H1 (cell line): ENCODE data around the gene SLC7A6OS. TPM values are rescaled to one million over a fixed set of nuclear protein-coding genes. Genes with fewer than 3 reads are reported as not detected.

Experiments used
- BACH1 ChIP-seq: IDR thresholded peaks from 2 replicates; pipeline ENCODE4 v1.6.1; 2012; ENCODE audit warnings: low read length, improper control_type of control experiment
- CHD1 ChIP-seq: IDR thresholded peaks from 2 replicates; pipeline ENCODE4 v1.6.1; 2012; ENCODE audit warnings: low read depth, low read length, improper control_type of control experiment
- GABPA ChIP-seq: IDR thresholded peaks from 2 replicates; pipeline ENCODE4 v1.6.1; 2011; ENCODE audit warnings: mild to moderate bottlenecking, low read length, moderate library complexity, borderline replicate concordance; ENCODE audit not compliant: insufficient read depth
- GTF2F1 ChIP-seq: IDR thresholded peaks from 2 replicates; pipeline ENCODE4 v1.6.1; 2012; ENCODE audit warnings: low read depth, low read length, improper control_type of control experiment, borderline replicate concordance
- HDAC2 ChIP-seq, 2 experiments: fragments of 300-600 bp in 1 of 2; sonication (generic) in 1 of 2; IDR thresholded peaks; 2 replicates each; pipeline ENCODE4 v1.6.1; 2011 to 2012; ENCODE audit warnings: low read depth in 2 of 2, low read length in 2 of 2, mild to moderate bottlenecking in 2 of 2, moderate library complexity in 2 of 2, borderline replicate concordance in 1 of 2, inconsistent platforms in 1 of 2
- JUND ChIP-seq: IDR thresholded peaks from 2 replicates; pipeline ENCODE4 v1.6.1; 2011; ENCODE audit warnings: mild to moderate bottlenecking, improper control_type of control experiment, low read length
- POU5F1 ChIP-seq: IDR thresholded peaks from 2 replicates; pipeline ENCODE4 v1.6.1; 2011; ENCODE audit warnings: low read depth, mild to moderate bottlenecking, low read length, moderate library complexity
- SIN3A ChIP-seq, 2 experiments: IDR thresholded peaks in 1 of 2; conservative IDR thresholded peaks in 1 of 2; 2 replicates each; pipeline ENCODE4 v1.6.1; 2011 to 2012; ENCODE audit warnings: low read length in 2 of 2, improper control_type of control experiment in 1 of 2, low read depth in 1 of 2, mild to moderate bottlenecking in 1 of 2
- SIRT6 ChIP-seq: IDR thresholded peaks from one replicate; pipeline ENCODE4 v1.7.1; 2012; ENCODE audit warnings: low read length, inconsistent platforms
- polyA plus RNA-seq, 7 experiments: library from polyadenylated mRNA; depleted of rRNA in 3 of 7; stranded (reverse) in 5 of 7; unstranded in 2 of 7; fragments of >200 nt in 5 of 7; fragments of 200-250 nt in 2 of 7; gene quantifications; 1 replicate in 5 of 7; 2 replicates in 1 of 7; 4 replicates in 1 of 7; pipeline versions ENCODE4 v1.2.1 to v1.2.3, GENCODE V29; 2011 to 2013; ENCODE audit warnings: missing spikeins in 2 of 7, mixed read lengths in 2 of 7
- total RNA-seq: library from RNA; stranded (reverse); fragmentation: NEBNext Ultra II Directional; extraction: Animal tissue kit (Norgen Biotek cat#: 25700); gene quantifications from 2 replicates; pipeline ENCODE4 v1.2.1, GENCODE V29; 2021
- TF ChIP-seq, protein P1 (sequence below): IDR thresholded peaks from 2 replicates; pipeline ENCODE4 v1.6.1; 2012; ENCODE audit warnings: low read length, inconsistent platforms

Gene SLC7A6OS
- total and polyA plus RNA-seq, 2 of the 8 experiments (the other 6 are each of a cell fraction or from before 2014, with no cell fraction given), result 7.3 to 21.3 TPM

- TF ChIP-seq SIN3A (conservative IDR thresholded peaks at IDR 0.05 in 1 of 2, IDR thresholded peaks at IDR 0.05 in 1 of 2; ENCODE audit: low read depth in 1 of 2, low read length in 2 of 2) (no peak), GTF2F1 (no peak), SIRT6 (no peak), JUND (no peak), GABPA (no peak), CHD1 (no peak), HDAC2 (IDR thresholded peaks at IDR 0.05; ENCODE audit: borderline replicate concordance in 1 of 2, low read depth in 2 of 2, low read length in 2 of 2) (no peak), BACH1 (no peak), POU5F1 (no peak)
- TF ChIP-seq, protein P1, sequence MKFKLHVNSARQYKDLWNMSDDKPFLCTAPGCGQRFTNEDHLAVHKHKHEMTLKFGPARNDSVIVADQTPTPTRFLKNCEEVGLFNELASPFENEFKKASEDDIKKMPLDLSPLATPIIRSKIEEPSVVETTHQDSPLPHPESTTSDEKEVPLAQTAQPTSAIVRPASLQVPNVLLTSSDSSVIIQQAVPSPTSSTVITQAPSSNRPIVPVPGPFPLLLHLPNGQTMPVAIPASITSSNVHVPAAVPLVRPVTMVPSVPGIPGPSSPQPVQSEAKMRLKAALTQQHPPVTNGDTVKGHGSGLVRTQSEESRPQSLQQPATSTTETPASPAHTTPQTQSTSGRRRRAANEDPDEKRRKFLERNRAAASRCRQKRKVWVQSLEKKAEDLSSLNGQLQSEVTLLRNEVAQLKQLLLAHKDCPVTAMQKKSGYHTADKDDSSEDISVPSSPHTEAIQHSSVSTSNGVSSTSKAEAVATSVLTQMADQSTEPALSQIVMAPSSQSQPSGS, result no peak
Measured at GRCh38 chr16:68272507-68273209, 38.1 kb downstream of the SLC7A6OS start (continued).
